Ammon's horn (tissue), 1 donor: Measurements from ENCODE around the gene TMEM235.
"Not testable (repeated sequence)": the region's sequence is repeated elsewhere in the genome, so short reads cannot be mapped to it uniquely, and the experiment has no call there.

Source experiments
- DNase-seq: peaks from one replicate; pipeline ENCODE4 v3.0.0-alpha.2; 2016; ENCODE audit warnings: low spot score

Gene TMEM235

DNA sequence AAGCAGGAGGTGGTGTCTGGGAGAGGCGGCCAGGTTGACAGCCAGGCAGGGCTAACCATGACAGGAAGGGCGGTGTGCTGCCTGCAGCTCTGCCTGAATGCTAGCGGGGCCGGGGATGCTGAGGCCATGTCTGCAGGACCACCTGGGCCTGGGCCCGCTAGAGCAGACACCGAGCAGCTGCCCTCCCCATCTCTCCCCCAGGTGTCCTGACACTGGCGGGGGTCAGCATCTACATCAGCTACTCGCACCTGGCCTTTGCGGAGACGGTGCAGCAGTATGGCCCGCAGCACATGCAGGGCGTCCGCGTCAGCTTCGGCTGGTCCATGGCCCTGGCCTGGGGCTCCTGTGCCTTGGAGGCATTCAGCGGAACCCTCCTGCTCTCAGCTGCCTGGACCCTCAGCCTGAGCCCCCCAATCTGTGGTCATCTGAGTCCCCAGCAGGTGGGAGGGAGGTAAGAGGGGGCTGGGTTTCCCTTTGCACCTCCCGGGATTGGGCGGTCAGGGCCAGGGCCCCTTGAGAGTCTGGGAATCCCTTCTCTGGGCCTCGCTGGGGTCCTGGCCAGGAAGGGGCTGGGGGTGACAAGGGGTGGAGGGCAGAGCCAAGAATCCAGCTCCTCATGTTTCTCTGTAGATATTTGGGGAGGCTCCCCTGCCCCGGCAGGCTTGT, 7.5 kb downstream of the TMEM235 start:
- DNase-seq, result peak; percentile 4

DNA sequence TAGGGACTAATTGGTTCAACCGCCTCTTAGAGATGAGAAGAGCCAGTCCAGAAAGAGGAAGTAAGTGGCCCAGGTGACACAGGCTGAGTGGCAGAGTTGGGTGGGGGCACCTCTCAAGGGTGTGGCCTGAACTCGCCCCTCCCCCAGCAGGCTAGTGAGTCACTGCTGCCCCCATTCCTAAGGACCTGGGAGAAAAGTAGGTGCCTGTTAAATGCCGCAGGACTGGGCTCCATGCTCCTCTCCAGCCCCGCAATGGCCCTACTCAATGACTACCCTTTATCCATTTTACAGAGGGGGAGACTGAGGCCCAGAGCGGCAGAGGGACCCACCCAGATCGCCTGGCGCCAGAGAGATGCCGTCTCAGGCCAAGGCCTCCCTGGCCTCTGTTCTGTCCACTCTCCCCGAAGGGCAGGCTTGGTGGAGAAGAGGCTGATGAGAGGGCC, 8.1 kb downstream of the TMEM235 start:
- DNase-seq, result no peak

DNA sequence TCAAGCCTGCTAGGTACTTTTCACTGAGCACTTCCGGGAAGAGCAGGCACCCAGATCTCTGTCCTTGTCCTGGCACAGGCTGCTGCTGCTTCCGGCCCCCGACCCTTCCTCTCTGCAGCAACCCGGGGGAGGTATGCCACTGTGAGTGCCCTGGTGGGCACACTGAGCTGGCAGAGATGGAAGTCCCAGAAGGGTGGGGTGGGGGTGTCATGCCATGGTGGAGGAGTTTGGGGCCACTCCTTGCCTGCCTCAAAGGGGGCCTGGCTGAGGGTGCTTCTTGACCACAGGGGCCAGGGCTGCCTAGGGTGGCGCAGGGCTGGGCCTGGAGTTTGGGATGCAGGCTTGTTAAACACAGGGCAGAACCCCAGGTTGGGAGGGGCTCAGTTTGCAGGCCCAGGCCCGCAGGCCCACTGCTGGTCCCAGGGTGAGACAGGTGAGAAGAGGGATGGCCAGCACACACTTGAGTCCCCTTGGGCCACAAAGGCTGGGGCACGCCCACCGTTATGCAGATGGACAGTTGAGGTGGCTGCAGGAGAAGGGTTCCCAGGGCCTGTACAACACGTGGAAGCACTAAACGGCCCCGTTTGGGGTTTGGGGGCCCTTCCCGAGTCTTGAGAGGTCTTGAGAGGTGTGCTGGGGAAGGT, 8.7 kb downstream of the TMEM235 start:
- DNase-seq, result peak; percentile 3

DNA sequence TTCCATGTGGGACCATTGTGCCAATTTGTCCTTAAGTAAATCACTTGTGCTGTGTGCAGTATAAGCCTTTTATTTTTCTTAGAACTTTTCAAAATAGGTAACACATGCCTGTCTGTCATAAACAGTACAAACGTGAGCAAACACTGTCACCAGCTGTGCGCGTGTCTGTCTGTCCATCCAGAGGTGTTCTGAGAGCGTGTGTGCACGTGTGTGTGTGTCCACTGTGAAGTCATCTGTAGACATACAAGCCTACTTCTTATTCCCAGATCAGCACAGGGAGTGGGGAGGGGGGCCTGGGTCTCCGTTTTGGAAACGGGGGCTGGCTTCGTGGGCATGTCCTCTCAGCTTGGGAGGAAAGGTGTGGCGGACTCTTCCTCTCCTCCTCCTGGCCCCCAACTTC, 9.4 kb downstream of the TMEM235 start:
- peak; percentile 5 for DNase-seq

DNA sequence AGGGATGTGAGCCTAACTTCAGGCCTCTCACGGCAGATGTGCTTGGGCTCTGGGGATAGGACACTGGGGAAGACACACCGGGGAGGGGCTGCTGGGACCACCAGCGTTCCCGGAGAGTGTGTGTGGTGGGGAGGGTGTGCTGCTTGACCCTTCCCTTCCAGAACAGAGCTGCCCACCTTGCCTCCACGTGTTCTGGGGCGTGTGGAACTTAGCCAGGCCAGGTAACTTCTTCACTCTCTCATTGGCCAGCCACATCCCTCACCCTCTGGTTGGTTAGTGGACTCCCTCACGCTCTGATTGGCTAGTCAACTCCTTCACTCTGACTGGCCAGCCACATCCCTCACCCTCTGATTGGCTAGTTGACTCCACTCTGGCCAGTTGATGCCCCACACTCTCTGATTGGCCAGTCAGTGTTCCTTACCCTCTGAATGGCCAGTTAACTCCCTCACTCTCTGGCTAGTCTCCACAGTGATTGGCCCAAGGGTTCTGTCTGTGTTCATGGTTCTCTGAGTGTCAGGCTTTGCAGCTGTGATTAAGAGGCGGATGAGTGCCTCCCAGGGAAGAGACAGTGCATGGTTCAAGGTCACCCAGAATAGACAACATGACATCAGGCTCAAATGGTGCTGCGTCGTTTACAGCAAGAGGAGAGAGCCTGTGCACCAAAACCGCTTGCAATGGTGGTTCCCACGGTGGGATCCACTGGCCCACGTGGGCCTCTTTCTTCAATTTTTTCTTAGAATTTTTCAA, 10.0 kb downstream of the TMEM235 start:
- peak; percentile 96 for DNase-seq

DNA sequence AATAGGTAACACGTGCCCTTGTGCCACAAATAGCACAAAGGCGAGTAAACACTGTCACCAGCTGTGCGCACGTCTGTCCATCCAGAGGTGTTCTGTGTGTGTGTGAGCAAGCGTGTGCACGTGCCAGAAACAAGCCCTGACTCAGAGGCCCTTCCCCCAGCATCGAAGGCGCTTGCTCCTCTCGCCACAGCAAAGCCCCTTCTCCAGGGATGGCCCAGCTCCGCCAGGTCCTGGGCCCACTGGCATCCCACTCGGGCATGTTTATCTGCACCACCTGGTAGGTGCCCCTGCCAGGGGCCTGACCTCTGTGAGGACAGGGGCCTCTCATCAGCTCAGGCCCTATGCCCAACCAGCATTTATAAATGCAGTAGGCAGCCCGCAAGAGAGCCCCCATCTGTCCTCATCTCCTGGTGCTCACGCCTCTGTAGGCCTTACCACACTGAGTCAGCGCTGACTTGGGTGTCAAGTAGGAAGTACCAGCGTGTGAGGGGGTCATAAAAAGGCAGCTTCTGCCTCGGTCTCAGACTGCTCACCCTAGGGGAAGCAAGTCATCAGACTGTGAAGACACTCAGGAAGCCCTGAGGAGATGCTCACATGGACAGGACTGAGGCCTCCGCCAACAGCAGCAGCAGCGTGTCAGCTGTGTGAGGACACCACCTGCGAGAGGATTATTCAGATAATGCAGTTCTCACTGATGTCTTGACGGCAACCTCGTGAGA, 10.8 kb downstream of the TMEM235 start:
- no peak for DNase-seq

DNA sequence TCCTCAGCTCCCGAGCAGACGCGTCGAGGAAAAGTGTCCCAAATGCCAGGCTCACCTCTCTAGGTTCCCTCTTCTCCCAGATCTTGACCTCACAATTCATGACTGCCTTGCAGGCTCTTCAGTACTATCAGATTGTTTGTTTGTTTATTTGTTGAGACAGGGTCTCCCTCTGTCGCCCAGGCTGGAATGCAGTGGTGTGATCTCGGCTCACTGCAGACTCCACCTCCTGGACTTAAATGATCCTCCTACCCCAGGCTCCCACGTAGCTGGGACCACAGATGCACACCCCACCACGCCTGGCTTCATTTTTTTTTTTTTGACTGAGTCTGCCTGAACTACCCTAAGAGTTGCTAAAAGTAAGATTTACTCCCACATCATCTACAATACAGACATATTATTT, 15.9 kb downstream of the TMEM235 start:
- DNase-seq, result no peak

DNA sequence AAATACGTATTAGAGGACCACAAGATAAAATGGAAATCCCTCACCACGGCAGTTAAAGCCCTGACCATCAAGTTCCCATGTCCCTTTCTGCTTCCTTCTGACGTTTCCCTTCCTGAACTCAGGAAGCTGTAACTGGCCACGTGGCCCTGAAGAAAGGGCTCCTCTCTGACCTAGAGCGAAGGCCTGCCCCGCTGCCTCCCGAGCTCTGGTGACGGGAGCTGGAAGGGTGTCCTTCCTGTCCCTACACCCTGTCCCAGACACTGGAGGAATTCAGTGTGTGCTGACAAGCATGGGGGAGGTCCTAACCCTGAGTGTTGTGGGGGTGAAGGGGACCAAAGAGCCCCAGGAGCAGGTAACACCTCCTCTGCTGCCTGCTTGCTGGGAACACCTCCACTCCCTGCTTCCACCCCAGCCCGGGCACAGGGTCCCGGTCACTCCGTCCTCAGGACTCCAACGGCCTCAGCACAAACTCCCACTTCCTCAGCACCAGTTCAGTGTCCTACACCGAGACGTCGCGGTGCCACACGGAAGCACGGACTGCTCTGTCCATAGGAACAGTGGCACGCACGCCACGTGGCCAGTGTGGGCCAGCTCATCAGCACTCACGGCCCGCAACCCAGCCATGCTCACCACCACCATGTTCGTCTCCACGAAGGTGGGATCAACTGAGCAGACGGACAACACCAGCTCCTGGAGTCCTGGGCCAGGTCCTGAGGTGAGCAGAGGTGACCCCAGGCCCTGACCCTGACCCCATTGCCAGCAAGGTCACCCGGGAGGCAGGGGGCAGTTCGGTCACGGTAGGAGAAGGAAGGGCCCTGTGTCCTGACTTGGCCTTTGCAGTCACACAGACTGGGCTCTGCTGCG, 16.9 kb downstream of the TMEM235 start:
- no peak for DNase-seq

DNA sequence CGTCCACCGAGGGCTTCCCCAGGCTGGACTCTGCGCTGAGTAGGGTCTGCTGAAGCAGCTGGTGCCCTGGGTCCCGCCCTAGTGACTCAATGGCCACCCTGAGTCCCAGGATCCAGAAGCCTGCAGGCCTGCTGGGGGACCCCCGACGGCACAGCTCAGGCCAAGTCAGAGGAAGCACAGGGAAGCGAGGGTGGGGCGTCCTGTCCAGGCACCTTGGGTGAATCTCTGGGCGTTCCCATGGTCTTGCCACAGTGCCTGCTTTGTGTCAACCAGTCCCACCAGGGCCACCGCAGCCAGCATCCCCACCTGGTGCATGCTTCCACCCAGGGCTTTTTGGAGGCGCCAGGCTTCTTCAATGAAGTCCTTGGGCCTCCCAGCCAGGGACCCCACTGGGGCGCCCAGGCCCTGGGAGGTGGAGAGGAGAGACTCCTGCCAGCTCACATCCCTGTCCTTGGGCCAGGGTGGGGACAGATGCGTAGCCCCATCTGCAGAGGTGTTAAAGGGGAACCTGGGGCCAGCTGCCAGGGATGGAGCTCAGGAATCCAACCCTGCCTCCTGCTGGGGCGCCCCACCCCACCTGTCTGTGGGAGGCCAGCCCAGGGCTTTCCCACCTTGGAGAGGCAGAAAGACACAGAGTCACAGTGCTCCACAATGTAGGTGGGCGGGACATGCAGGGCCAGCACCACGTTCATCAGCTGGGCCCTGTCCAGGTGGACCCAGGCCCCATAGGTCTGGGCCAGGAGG, 17.8 kb downstream of the TMEM235 start:
- DNase-seq, result no peak

DNA sequence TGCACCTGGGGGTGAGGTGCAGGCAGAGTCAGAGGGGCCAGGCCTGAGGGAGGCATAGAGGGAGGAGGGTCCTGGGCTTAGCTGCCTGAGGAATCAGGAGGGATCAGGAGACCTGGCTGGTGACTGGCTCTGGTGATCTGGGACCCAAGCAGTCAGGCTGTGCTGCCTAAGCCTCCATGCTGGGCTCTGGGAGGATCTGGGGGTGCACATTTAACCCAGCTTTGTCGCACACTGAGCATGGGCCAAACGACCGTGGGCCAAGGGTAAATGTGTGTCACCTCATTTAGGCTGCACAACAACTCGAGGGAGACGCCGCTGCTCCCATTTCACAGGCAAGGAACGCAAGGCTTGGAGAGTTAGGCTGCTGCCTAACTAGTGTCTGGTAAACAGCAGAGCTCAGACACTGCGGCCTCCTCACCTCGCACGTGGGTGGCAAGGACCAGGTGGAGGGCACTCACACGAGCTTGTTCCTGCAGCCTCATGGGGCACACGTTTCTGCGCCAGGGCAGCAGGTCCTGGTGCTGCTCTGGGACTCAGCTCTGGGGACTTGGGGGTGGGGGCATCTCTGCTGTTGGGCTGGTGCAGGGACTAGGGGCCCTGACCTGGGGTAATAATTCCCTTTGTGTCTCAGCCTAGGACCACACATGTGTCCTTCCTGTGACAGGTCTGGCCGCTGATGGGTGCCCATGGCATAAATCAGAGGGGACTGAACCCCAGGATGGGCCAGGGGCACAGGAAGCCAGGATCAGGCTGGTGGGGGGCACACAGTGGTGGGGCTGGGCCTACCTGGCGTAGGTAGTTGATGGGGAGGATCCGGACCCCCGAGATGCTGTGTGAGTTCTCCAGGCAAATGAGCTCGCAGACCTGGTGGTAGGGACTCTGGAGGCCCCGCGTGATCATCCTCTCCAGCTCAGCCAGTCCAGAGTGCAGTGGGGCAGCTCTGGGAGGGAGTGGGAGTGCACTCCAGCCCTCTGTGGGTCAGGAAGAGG, 18.7 kb downstream of the TMEM235 start:
- no peak for DNase-seq

DNA sequence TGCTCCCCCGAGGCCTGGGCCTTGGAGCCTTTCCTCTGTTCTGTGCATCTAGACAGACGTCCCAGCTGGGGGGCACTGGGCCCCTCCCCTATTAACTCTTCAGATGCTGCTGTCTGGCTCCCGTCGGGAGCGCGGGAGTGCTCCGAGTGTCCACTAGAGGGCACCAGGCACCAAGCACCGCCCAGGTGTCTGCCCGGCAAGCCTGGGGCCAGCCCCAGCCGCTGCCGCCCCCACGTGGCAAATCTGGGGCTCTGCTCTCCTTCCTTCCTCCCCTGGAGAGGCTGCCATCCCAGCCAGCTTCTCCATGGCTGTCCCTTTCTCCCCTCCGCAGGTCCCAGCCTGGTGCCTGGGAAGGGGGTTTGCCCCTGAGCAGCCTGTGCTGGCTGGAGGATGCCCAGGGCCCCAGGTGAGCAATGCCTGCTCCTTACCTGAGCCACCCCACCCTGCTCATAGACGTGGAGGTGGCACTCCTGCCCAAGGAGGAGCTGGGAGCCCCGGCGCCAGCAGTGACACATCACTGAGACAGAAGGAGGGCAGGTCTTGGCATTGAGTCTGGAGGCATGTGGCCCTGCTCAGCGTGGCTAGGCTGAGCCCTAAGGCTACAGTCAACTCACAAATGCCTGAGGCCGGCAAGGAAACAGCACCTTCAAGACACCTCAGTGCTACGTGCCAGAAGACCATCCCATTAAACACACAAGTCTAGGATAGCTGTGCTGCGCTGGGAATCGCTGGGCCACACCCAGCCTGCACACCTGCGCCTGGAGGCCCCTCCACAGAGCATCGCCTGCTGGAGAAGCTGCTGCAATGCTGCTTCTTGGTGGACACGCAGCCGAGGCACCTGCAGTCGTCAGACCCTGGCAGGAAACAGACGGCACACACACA, 19.7 kb downstream of the TMEM235 start:
- peak; percentile 90 for DNase-seq

DNA sequence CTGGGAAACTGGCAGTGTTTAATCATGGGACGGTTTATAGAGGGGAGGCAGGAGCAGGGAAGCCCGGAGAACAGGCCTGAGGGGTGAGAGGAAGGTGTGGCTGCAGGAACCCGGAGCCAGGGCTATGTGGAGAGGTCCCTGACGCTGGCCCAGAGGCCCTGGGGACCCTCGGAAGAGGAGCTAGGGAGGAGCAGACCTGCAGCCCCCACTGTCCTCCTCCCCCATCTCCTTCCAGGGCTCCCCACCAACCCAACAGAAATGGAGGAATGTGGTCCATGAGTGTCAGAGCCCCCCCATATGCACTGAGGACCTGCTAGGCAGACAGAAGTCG, 20.3 kb downstream of the TMEM235 start:
- DNase-seq, result no peak

DNA sequence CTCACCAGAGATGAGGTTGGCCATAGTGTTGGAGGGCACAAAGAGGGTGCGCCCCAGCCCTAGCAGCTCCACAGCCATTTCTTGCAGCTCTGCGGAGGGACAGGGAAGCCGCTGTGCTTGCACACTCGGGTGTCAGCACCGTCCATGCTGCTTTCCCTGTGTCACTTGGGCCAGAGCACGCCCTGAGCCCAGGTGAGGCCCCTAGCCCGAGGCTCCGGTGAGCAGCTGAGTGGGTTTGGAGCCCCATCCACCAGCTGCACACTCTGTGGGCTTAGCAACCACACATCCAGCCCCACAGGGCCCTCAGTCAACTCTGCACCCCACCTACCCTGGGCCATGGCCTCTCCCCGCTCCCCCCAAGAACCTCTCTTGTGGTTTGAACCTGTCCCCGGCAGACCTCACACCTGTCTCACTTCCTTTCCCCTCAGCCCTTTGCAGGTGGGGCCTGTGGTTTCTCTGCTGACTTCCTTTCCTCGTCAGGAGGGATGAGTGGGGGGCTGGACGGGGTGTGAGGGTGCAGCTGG, 20.7 kb downstream of the TMEM235 start:
- no peak for DNase-seq

DNA sequence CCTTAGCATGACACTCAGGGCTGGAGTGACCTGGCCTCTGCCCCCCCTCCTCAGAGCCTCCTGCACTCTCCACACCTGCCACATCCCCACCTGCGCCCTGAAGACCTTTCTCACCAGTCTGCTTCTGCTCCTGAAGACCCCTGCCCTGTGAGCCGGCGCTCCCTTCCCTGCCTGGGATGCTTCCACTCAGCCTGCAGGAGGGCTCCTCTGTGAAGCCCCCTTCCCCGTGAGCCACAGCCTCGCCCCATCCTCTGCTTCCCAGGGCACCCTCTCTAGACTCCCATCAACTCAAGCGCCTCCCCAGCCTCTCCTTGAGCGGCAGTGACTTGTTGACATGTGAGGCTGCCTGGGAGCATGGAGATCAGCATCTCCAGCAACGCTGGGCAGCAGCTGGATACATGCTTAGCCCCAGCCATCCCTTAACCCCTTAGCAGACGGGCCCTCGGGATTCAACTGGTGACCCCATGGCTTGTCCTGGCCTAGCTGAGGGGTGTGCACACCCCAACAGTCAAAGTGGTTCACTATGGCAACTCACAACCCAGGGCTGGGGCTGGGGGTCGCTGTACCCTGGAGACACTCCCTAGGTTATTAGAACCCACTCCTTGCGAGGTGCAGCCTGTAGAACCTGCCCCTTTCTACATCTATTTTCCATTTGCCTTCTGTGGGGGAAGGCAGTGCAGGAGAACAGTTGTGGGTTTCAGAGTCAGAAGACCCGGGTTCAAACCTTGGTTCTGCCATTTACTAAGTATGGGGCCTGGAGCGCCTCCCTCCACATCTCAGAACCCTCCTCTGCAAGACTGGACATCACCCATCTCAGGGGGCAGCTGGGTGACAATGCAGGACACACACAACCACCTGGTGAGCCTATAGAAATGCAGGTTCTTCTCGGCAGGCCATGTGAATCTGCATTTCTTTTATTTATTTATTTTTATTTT, 21.5 kb downstream of the TMEM235 start:
- no peak for DNase-seq

DNA sequence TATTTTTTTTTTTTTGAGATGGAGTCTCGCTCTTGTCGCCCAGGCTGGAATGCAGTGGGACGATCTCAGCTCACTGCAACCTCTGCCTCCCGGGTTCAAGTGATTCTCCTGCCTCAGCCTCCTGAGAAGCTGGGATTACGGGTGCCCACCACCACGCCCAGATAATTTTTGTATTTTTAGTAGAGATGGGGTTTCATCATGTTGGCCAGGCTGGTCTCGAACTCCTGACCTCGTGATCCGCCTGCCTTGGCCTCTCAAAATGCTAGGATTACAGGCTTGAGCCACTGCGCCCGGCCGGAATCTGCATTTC, 22.2 kb downstream of the TMEM235 start:
- DNase-seq, result not testable (repeated sequence)

DNA sequence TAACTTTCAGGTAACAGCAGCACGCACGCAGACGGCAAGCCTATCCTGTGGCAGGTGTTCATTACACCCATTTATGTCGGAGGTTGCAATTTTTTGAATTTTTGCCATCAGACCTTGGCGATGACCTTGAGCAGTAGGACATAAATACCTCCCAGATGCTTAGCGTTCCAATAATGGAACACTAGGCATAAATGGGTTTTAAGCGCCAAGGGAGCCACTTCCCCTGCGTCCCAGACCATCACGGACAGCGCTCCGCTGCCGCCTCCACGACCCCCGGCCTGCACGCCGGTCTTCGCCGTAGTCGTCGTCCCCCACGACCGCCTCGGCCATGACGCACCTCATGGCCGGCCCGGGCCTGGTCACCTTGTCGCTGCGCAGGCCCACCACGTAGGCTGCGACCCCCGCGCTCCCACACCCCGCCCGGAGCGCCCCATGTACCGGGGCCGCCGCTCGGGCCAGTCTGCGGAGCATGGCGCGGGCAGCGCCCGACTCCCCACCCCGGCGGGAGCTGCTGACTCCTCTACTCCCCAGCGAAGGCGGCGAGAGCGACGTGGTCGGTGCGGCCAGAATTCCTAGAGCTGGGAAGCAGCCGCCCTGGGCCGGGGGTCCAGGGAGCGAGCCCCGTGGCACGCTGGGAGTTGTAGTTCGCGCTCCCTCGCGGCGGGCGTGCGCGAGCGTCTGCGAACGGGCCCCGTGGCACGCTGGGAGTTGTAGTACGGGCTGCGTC, 22.7 kb downstream of the TMEM235 start:
- peak; percentile 91 for DNase-seq
